GF-D8 (cell line): ENCODE results near the gene LMO1.

Experiments
- DNase-seq: peaks from one replicate; lab custom pipeline; 2025; lab: John Stamatoyannopoulos, UW

Gene LMO1

DNA sequence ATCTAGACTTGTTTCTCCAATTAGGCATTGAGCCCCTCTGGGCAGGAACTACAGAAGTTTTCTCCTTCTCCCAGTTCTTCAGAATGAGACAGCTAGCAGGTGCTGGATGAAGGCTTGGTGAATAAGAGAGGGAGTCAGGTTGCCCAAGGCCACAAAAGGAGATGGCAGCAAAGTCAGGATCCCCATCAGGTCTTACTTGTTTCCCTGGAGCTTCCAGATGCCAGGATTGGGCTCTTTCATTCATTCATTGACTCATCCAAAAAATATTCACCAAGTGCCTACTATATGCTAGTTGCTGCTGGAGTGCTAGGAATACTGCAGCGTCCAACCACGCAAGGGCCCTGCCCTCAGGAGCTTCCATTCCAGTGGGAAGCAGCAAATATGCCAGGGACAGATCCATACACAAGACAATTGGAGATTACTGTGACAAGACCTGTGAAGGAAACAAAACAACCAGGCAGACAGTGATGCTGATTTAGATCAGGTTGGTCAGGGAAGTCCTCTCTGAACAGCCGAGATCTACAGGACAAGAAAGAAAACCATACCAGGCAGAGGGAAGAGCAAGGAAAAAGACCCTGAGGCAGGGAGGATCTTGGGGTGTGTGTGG is 24.6 kb upstream of the LMO1 start:
- DNase-seq, result no peak

DNA sequence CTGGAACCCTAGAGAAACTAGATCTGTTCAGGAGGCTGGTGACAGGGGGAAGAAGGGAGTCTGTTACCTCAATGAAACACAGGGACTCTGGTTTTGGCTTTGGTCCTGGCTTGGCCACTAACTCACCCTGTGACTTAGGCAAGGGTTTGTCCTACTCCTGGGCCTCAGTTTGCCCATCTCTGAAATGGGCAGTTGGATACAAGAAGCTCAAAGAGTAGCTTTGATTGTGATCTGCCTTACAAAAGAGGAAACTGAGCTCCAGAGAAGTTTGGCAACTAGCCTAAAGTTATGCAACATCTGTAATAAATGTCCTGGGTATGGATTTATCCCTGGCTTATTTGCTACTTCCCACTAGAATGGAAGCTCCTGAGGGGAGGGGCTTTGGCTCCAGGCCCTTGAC is 24.0 kb upstream of the LMO1 start:
- DNase-seq, result no peak

DNA sequence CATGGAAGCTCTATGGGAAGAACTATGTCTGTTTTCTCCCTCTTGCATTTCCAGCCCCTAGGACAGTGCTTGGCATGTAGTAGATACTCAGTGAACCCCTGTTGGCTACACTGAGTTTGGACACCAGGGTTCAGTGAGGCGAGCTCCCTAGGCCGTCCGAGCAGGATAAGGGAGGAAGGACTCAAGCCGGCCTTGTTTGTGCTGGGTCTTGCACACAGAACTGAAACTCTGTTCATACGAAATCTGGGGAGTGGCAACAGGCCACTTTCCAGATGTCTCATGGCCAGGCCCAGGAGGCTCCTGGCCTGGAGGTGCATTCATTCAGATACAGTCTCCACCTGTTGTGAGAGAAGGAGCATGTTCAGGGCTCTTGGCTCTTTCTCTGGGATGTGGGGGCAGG is 23.6 kb upstream of the LMO1 start:
- DNase-seq, result no peak

DNA sequence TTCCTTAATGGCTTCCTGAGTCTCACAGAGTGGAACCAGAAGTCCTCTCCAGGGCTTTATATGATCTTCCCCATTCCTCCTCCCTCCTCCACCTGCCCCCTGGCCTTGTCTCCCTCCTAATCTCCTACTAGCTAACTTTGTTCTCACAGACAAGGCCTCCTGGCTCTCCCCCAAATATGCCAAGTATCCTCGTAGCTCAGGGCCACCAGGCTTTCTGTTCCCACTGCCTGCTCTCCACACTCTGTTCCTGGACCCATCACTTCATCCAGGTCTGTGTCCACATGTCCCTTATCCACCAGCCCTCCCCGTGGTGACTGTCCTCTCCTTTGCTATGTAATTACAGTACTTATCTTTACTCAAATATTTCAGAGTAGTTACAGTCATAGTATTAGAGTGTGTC is 23.2 kb upstream of the LMO1 start:
- DNase-seq, result no peak

DNA sequence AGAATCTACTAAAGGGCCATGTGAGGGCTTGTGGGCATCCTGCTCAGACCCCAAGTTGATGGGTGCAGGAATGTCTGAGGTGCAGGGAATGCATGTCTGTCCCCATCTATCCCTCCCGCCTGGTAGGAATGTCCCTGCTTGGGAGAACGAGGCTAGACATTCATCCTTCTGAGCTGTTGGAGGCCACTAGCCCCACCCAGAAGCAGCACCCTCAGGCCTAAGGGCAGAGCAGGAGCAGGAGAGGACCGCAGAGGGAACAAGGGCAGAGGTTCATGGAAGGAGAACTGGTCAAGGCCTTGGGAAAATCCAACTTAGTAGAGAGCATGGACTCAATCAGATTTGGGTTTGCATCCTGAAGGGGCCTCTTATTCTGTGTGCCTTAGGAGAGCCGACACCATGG is 22.1 kb upstream of the LMO1 start:
- DNase-seq, result no peak

DNA sequence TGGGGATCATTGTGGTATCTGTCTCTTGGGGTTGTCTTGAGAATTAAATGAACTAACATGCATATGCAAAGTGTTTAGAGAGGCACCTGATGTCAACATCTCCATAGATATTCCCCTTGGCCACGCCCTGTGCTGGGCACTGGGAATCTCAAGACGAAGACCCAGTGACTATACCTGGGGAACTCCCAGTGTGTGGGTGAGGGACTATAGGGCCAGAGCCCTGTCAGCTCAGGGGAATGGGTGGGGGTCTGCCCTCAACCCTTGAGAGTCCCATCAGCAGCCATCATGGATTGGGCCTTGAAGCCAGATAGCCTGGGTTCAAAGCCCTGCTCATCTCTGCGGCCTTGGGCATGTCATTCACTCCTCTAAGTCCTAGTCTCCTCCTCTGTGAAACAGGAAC is 21.6 kb upstream of the LMO1 start:
- no peak for DNase-seq

DNA sequence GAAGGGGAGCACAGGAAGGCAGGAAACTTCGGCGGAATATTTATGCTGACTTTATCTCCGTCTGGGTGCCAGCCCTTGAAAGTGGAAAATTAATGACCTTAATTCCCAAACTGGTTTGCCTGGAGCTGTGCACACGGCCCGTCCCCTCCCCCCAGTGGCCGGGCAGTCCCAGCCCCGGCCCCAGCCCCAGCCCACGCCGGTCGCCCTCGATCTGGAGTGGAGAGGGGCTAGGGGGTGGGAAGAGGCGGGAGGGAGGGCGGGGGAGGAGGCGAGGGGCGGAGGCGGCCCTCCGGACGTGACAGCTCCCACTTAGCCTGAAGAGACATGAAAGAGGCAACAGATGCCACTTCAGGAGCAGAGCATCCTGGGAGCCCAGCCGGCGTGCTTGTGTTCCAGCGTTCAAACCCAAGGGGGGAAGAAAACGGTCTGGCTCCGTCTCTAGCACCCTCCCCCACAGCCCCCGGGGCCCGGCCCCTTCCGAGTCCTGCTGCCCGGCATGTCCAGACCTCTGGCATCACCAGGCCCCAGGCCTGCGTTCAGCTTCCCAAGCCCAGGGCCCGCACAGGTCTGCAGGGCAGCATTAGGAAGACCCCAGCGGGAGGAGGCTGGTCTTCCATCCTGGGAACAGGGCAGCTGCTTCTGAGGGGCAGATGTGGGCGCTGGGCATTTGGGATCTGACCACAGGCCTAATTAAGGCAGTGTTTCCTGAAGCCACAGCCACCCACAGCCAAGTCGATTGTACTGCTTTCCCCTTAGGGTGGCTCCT is 20.0 kb upstream of the LMO1 start:
- no peak for DNase-seq

DNA sequence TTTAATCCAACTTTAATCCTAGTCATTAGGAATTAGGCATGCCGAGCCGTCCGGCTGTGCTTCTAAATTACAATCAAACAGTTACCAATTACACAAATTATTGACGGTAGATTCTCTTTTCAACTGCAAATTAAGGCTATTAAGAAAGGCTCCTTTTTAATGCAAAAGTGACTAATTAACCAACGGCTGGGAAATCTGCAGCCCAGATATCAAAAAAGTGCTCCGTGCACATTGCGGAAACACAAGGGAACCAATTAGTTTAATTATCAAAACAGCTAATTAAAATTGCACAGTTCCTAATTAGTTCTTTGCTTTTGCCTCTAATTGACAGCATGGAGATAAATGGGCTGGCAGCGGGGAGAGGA is 19.4 kb upstream of the LMO1 start:
- DNase-seq, result no peak

DNA sequence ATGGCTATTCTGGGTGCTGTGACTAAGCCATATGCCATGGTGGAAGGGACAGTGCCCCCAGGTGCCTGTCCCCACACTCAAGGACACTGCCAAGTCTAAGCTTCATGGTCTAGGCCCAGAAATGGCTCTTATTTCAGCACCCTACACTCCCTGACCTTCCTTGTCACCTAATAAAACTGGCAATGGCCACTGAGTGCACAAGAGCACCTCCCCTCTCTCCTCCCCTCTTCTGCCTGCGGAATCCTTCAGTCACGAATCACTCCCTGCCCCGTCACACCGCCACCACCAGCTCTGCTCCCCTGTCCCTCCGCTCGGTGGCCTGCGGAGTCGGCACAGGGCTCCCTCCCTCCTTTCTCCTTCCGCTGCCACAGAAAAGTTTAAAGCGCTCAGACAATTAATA is 19.0 kb upstream of the LMO1 start:
- DNase-seq, result no peak

DNA sequence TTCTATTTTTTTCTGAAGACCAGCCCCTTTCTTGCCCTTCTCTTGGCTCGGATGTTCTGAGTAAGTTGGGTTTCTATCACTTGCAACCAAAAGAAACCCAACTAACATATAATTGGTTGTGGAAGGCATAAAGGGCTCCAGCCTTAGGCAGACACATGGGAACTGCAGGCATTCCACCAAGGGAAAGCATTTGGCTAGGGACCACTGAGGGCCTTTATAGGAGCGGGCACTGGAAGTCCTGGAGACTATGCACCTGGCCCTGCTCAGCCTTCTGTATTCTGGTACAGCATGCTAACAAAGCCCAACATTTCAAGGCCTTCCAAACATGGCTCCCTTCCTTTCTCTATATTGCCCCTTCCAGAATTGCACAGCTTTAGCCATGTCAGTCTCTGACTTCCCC is 17.6 kb upstream of the LMO1 start:
- DNase-seq, result no peak

DNA sequence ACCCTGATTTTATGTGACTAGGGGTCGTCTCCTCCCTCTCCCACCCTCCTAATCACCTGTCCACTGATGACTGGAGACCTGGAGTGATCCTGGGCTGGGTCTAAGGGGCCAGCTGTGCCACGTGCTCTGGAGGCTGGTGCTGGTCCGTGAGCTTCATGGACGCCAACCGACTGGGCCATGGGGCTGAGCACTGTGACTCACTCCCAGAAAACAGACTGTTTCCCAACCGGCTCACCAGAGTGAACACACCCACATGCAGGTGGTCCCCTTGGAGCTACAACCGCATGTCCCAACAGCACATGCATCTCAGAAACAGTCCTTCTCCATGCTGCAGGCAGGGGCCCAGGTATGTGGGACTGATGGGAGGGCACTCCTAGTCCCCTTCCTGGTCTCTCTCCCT is 14.0 kb upstream of the LMO1 start:
- DNase-seq, result no peak

DNA sequence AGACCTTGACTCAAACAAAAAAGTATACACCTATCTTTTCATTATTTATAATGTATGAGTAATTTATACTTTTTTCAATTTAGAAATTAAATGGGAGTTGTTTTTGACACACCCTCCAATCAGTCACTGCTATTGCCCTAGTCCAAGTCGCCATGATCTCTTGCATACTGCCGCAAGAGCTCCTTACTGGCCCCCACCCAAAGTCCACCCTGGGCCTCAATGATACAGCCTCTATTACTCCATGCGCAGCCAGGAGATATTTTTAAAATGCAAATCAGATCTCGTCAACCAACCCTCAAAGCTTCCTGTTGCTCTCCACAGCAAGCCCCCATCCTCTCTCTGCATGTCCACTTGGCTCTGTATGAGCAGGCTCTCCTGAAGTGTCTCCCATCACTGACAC is 12.8 kb upstream of the LMO1 start:
- no peak for DNase-seq

DNA sequence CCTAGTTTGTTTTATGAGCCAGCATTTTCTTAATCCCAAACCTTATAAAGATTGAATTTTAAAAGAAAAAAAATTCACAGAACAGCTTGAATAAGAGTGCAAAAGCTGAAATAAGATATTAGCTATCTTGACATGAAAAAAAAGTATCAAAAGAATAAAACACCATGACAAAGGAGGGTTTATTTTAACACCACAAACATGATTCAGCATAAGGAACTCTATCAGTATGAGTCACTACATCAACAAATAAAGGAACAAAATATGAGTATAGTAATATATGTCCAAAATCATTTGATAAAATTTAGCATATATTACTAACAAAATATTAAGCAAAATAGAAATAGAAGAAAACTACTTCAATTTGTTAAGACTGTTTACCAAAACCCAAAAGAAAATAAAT is 9.6 kb upstream of the LMO1 start:
- DNase-seq, result no peak

DNA sequence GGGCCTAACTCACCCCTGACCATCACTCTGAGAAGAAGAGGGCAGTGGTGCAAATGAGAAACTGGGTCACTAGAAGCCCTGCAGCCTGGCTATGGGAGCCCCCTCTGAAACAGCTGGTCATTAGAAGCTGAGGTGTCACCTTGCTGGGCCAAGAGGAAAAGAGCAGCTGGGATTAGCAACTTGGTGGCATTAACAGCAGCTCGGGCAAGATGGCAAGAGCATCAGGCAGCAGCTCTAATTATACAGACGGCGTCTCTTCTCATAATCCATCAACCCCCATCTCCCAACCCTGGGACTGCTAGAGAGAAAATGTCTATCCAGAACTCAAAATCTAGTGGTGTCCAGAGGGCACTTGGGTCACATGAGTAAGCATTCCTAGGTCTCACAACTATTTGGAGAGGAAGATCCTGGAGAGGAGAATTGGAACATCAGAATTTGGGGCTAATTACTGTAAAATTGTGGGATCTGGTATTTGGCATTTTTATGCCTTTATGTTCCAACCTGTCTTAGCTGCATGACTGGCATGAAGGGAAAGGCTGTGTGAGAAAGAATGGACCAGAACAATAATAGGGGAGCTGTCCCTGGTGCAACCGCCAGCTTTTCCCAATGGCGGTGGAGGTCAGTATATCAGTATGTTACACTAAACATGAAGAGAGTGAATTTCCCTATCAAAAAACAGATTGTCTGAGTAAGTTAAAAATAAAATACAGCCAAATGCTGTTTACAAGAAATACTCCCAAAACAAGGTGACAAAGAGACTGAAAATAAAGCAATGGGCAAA is 7.6 kb upstream of the LMO1 start:
- no peak for DNase-seq

DNA sequence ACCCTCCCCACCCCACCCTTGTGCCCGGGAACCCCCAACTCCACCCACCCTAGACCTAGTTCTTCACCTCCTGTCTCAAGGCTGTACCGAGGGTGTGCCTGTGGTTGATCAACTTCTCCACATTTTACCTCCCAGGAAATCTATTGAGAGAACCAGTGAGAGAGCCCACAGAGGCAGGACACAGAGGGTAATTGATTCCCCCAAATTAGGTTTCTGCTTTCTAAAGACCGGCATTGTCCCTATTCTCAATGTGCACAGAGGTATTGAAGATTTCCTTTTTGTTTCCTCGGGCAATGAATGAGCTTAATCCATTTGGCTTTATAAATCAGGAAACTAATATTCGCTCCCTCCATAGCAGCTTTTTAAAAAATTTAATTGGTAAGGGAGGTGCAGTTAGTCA is 6.0 kb upstream of the LMO1 start:
- DNase-seq, result no peak

DNA sequence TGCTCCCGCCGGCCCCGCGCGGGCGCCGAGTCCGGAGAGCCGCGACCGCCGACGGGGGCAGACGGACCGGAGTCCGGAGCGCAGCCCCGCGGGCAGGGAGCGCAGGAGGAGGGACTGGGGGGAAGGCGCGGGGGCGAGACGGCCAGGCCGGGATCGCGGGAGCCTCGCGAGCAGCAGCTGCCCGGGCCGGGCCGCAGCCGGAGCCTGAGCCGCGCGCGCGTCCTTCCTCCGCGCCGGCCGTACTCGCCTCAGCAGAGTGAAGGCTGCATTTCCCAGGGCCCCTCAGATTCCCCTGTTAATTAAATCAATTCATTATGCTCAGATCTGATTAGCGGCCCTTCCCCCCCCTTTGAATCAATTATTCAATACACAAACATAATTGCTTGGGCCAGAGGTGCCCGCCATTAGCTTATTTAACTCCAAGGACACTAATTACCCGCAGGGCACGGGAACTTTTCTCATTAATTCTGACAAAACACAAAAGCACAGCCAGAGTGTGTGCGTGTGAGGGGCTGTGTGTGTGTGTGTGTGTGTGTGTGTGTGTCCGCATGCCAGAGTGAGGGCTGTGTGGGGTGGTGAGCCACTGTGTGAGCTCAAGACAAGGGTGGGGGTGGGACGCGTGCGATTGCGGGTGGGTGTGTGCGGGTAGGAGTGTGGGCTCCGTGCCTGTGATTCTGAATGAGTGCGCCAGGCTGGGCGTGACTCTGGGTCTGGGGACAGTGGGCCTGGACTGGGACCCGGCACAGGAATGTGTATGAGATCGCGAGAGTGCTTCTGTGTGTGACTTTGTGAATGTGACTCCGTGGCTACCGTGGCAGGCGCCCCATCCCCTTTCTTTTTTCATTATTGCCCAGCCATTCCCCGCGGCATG is 5.1 kb upstream of the LMO1 start:
- no peak for DNase-seq

DNA sequence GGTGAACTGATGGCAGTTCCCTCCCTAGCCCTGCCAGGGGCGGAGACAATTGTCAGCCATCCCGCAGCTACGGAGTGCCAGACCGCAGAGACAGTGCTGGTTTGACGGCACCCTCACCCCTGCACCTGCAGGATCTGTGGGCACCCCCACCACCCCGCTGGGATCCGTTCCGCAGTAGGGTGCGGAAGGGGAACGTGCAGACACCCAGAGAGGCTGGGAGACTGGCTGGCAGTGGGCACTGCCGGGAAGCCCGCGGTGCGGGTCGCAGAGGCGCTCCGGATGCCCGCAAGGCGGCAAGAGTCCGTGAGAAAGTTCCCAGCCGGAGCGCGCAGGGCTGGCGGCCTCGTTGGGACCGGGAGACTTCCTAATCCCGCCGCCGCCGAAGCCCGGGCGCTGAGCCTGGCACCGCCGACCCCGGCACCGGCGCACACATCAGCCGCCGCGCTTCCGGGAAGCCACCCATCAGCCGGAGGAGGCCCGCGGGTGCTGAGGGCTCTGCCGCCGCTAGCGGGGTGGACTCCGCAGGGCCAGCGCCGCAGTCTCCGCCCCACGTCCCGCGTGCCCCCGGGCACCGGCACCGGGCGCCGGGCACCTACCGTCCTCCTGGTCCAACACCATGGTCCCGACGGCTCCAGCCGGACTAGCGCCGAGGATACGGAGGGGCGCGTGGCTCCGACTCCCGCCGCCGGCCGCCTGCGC is 4.3 kb upstream of the LMO1 start:
- no peak for DNase-seq

DNA sequence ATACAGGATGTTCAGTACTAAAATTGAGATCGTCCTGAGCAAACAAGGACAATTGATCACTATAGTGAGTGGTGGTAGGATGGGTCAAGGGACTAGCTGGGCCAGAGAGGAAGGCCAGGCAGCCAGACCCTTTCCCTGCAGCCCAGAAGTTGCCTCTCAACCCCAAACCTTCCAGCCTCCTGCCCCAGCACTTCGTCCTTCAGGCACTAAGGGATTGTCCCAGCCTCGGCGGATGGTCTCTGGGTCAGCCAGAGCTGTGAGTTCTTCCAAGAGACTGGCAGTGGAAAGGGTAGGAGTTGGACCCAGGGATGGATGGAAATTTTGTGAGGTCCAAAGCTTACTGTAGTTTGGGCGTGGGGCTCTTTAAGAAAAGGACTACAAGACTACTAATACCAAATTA is 3.6 kb upstream of the LMO1 start:
- no peak for DNase-seq

DNA sequence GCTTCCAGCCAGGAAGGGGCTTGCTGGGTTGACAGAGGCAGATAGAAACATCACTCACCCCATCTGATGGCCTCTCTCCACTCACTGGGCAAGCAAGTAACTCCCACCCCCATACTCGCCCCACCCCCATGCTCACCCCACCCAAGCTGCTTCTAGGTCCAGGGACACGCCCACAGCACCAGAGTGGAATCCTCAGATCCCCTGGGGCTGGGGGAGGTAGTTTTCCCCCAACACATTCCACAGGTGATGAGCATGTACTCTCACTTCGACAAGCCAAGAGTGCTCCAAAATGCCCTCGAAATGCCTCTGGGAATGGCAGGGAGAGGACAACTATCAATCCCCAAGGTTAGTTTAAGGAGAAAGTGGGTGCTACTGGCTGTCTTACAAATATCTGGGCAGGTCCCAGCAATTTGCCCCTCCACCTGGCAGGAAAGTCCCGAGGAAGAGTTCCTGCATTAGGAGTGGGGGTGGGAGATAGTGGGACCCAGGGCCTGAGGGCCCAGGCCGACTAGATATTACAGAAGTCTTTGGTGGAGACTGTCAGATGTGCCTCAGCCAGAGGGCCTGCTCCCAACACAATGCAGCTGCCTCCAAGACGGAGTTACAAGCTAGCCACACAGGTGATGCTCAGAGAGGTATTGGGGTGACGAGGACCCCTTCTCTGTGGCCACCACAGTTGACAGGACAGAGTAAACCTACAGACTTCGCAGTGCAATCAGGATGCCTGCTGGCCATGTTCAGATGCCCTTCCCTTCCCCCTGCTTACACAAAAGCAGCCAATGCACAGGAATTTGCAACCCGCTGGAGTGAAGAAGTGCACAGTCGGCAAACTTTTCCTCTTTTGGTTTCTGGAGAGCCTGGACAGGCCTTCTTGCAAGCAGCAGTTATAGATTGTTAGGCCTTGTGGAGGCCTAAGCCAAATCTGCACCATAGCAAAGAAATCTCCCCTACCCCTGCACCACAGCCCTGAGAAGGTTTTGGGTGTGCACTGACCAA is 2.9 kb upstream of the LMO1 start:
- no peak for DNase-seq

DNA sequence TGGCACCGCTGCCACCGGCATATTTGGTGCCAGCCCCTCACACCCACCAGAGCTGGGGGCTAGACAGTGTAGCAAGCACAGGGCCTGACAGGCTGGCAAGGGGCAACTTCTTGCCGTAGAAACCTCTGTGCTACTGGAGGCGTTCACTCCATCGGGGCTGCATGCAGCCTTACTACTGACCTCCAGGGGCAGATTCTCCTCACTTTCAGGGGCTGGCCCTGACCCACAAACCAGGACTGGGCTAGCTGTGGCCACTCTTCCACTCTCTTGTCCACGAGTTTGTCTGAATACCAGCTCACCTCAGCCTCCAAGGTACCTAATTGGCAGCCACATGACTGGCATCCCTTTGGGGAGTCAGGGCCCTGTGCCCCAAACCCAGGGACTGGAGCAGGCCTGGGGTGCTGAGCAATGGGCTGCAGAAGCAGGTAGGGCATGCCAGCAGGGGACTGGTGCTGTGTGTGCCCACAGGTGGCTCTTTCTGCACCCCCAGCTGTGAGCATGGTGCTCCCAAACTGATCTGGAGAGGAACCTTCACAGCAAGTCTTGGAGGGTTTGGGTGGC is 2.1 kb upstream of the LMO1 start:
- DNase-seq, result no peak
